Measurements from ENCODE around the gene PLPP4. TPM values are rescaled to one million over a fixed set of nuclear protein-coding genes. Genes with fewer than 3 reads are reported as not detected.

Gene PLPP4
- total RNA-seq, 1 experiment from 2014 or later: not detected

DNA sequence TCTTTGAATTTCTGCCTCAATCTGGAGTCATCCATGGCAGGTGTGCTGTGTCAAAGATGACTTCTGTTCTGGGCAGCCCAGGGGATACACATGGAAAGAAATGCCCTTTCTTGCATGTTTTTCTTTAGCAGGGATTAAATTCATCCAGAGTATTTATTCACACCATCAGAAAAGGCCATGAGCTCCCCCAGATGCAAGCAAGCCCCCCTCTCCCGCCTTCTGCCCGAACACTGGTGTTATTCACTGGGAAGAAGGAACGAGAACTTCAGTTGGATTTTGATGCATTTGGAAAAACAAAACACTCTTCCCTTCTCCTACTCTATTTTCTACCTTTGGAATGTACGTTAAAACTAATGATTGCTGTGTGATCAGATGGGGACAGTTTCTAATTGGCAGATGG is 1.4 kb downstream of the PLPP4 start:
- H3K36me3 ChIP-seq (ENCODE audit: insufficient read depth, low read length, poor library complexity, severe bottlenecking): no peaks in the 10 kb centered on the region
- no TSS peak for BruUV-seq (replicated peaks)
- H3K9me3 ChIP-seq (ENCODE audit: low read depth, low read length, poor library complexity, severe bottlenecking): no peaks in the 10 kb centered on the region
- ChIA-PET CTCF (no interaction called here), POLR2A (ENCODE audit: low non-redundant PET) (no interaction called here)
- peaks cover 53% of the 10 kb centered on the region for H3K27me3 ChIP-seq (replicated peaks; ENCODE audit: insufficient read depth, low read depth, low read length, poor library complexity)
- DNase-seq (ENCODE audit: low spot score): no peak
- TF ChIP-seq EZH2 (IDR thresholded peaks at IDR 0.05; ENCODE audit: borderline replicate concordance, low read depth, low read length, poor library complexity, severe bottlenecking): no peak
- TF ChIP-seq, protein P1, sequence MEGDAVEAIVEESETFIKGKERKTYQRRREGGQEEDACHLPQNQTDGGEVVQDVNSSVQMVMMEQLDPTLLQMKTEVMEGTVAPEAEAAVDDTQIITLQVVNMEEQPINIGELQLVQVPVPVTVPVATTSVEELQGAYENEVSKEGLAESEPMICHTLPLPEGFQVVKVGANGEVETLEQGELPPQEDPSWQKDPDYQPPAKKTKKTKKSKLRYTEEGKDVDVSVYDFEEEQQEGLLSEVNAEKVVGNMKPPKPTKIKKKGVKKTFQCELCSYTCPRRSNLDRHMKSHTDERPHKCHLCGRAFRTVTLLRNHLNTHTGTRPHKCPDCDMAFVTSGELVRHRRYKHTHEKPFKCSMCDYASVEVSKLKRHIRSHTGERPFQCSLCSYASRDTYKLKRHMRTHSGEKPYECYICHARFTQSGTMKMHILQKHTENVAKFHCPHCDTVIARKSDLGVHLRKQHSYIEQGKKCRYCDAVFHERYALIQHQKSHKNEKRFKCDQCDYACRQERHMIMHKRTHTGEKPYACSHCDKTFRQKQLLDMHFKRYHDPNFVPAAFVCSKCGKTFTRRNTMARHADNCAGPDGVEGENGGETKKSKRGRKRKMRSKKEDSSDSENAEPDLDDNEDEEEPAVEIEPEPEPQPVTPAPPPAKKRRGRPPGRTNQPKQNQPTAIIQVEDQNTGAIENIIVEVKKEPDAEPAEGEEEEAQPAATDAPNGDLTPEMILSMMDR (conservative IDR thresholded peaks at IDR 0.05; ENCODE audit: low read depth, low read length): no peak
- no peak overlapping the region for H3K27ac ChIP-seq (ENCODE audit: low read depth, low read length, poor library complexity, severe bottlenecking)
- peaks cover 4% of the 10 kb centered on the region for H3K4me1 ChIP-seq (ENCODE audit: insufficient read depth, low read length, poor library complexity, severe bottlenecking)
- H3K4me3 ChIP-seq (ENCODE audit: low read depth, low read length, poor library complexity, severe bottlenecking): no peak overlapping the region
- intact Hi-C loops (cut with micrococcal nuclease; ENCODE audit: unreplicated experiment): no loop called here

DNA sequence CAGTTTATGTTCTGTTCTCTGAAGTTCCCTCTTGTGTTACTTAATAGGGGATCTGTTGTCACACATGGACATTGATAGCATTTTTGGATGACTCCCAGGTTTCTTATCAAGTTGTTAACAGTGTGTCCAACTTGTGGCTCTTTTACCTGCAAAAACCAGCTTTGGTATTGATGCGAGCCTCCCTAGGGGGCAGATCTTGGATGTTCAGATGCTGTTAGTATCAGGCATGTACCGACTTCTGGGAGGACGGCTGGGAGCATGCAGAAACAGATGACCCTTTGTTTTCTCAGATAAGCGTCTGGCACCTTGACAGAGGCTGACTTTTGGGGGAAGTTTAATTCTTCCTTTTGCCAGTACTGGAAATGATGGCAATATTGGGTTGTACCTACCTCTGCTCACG is 2.2 kb downstream of the PLPP4 start:
- peaks cover 4% of the 10 kb centered on the region for H3K4me1 ChIP-seq (ENCODE audit: insufficient read depth, low read length, poor library complexity, severe bottlenecking)
- CTCF ChIA-PET: no interaction called here
- POLR2A ChIA-PET (ENCODE audit: low non-redundant PET): no interaction called here
- no peak overlapping the region for H3K27ac ChIP-seq (ENCODE audit: low read depth, low read length, poor library complexity, severe bottlenecking)
- TF ChIP-seq, protein P1 (conservative IDR thresholded peaks at IDR 0.05; ENCODE audit: low read depth, low read length): no peak
- no peak for TF ChIP-seq EZH2 (IDR thresholded peaks at IDR 0.05; ENCODE audit: borderline replicate concordance, low read depth, low read length, poor library complexity, severe bottlenecking)
- intact Hi-C loops (cut with micrococcal nuclease; ENCODE audit: unreplicated experiment): no loop called here
- H3K4me3 ChIP-seq (ENCODE audit: low read depth, low read length, poor library complexity, severe bottlenecking): no peak overlapping the region
- H3K9me3 ChIP-seq (ENCODE audit: low read depth, low read length, poor library complexity, severe bottlenecking): no peaks in the 10 kb centered on the region
- no peak for DNase-seq (ENCODE audit: low spot score)
- H3K27me3 ChIP-seq (replicated peaks; ENCODE audit: insufficient read depth, low read depth, low read length, poor library complexity): peaks cover 53% of the 10 kb centered on the region
- BruUV-seq (replicated peaks): no TSS peak
- no peaks in the 10 kb centered on the region for H3K36me3 ChIP-seq (ENCODE audit: insufficient read depth, low read length, poor library complexity, severe bottlenecking)

DNA sequence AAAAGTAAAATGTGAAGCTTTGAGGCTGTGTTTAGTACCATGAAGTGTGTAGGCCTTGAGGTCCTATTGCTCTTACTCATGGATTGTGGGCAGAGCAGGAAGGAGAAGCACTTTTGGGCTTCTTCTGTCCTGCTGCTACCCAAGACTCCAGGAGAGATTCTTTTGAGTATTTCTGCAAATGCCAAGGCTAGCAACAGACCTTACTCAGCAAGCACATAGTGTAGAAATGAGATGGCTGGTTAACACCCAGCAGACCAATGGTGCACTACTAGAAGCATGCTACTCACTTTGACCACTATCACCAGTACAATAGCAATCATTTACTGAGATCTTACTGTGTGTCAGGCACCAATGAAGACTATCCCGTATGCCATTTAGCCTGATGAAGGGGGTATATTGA is 3.2 kb downstream of the PLPP4 start:
- H3K36me3 ChIP-seq (ENCODE audit: insufficient read depth, low read length, poor library complexity, severe bottlenecking): no peaks in the 10 kb centered on the region
- POLR2A ChIA-PET (ENCODE audit: low non-redundant PET): no interaction called here
- CTCF ChIA-PET: no interaction called here
- no peak overlapping the region for H3K4me3 ChIP-seq (ENCODE audit: low read depth, low read length, poor library complexity, severe bottlenecking)
- no peak for DNase-seq (ENCODE audit: low spot score)
- H3K27ac ChIP-seq (ENCODE audit: low read depth, low read length, poor library complexity, severe bottlenecking): no peak overlapping the region
- TF ChIP-seq EZH2 (IDR thresholded peaks at IDR 0.05; ENCODE audit: borderline replicate concordance, low read depth, low read length, poor library complexity, severe bottlenecking): no peak
- TF ChIP-seq, protein P1 (conservative IDR thresholded peaks at IDR 0.05; ENCODE audit: low read depth, low read length): no peak
- no peaks in the 10 kb centered on the region for H3K9me3 ChIP-seq (ENCODE audit: low read depth, low read length, poor library complexity, severe bottlenecking)
- BruUV-seq (replicated peaks): no TSS peak
- H3K4me1 ChIP-seq (ENCODE audit: insufficient read depth, low read length, poor library complexity, severe bottlenecking): peaks cover 4% of the 10 kb centered on the region
- intact Hi-C loops (cut with micrococcal nuclease; ENCODE audit: unreplicated experiment): no loop called here
- H3K27me3 ChIP-seq (replicated peaks; ENCODE audit: insufficient read depth, low read depth, low read length, poor library complexity): peaks cover 59% of the 10 kb centered on the region
